GM19240 (cell line): ENCODE data around the gene GIMAP1.
"Not testable (repeated sequence)": the region's sequence is repeated elsewhere in the genome, so short reads cannot be mapped to it uniquely, and the experiment has no call there.

Experiments
- DNase-seq: peaks from one replicate; pipeline ENCODE4 v3.0.0; 2011; ENCODE audit warnings: low spot score; ENCODE audit not compliant: insufficient read length

GIMAP1 gene

DNA sequence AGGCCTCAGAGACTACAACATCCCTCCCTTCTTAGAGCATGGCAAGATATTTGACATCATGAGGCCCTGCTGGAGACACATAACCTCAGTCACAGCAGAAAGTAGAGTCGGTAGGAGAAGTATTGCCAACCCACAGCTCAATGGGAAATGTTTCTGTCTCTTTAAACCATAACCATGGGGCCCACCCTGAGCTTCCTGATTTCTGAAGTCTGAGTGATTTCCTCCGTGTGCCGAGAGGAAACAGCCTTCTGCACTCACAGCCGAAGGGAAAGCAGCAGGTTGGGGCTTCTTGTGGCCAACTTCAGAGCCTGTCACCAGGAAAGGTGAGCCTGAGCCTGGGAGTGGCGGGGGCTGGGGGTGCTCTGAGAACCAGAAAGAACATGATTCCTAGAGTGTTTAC is at the start of gene GIMAP1:
Gene GIMAP1, plus strand, starts transcription at position 246 of the 400 bp plus-strand sequence. CDS start 2,435 bp downstream, outside the sequence.
- DNase-seq = peak; percentile 24

GRCh38 chr7:150668472-150668911 is 47.9 kb upstream of the GIMAP1 start:
- no peak for DNase-seq

- no peak for DNase-seq
Measured at GRCh38 chr7:150668977-150669376, 47.4 kb upstream of the GIMAP1 start.

DNA sequence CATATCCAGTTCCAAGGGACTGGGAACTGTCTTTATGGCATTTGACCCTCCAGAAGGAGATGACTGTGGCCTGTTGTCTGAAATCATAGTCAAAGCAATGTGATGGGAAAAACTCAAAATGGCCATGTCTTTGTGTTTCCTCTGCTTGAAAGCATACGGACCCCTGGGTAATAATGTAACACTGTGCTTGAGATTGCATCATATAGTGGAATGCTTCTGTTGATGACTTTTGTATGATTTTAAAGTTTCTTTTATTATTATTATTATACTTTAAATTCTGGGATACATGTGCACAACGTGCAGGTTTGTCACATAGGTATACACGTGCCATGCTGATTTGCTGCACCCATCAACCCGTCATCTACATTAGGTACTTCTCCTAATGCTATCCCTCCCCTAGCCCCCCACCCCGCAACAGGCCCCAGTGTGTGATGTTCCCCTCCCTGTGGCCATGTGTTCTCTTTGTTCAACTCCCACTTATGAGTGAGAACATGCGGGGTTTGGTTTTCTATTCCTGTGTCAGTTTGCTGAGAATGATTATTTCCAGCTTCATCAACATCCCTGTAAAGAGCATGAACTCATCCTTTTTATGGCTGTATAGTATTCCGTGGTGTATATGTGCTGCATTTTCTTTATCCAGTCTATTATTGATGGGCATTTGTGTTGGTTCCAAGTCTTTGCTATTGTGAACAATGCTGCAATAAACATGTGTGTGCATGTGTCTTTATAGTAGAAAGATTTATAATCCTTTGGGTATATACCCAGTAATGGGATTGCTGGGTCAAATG is 44.4 kb upstream of the GIMAP1 start:
- not testable (repeated sequence) for DNase-seq

GRCh38 chr7:150675714-150676113 is 40.7 kb upstream of the GIMAP1 start:
- DNase-seq = no peak

DNA sequence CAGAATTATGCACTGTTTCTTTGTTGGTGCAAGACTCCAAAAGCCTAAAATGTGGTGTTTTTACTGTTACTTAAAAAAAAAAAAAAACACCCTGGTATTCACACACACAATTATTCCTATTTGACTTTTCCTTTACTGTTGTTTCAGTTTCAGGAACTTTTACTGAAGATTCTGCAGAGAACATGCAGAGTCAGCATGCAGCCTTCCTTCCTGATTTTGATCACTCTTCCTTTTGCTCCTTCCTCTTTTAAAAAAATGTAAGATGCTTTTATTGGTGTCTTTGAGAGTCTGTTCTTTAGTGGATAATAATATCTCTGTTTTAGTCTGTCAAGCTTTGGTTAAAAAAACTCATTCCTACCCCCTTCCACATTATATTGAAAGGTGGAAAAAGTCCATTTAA is 40.1 kb upstream of the GIMAP1 start:
- not testable (repeated sequence) for DNase-seq

GRCh38 chr7:150676854-150677253 is 39.6 kb upstream of the GIMAP1 start:
- DNase-seq = not testable (repeated sequence)

- DNase-seq = not testable (repeated sequence)
Measured at GRCh38 chr7:150678601-150679000, 37.8 kb upstream of the GIMAP1 start.

DNA sequence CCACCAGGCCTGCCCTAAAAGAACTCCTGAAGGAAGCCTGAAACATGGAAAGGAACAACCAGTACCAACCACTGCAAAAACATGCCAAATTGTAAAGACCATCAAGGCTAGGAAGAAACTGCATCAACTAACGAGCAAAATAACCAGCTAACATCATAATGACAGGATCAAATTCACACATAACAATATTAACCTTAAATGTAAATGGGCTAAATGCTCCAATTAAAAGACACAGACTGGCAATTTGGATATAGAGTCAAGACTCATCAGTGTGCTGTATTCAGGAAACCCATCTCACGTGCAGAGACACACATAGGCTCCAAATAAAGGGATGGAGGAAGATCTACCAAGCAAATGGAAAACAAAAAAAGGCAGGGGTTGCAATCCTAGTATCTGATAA is 36.0 kb upstream of the GIMAP1 start:
- DNase-seq = not testable (repeated sequence)

GRCh38 chr7:150685219-150686029 is 31.0 kb upstream of the GIMAP1 start, which contains the start of gene GIMAP2:
Gene GIMAP2, plus strand, starts transcription at chr7:150685706. Its CDS starts 1,354 bp downstream, at chr7:150687060.
- DNase-seq = no peak

DNA sequence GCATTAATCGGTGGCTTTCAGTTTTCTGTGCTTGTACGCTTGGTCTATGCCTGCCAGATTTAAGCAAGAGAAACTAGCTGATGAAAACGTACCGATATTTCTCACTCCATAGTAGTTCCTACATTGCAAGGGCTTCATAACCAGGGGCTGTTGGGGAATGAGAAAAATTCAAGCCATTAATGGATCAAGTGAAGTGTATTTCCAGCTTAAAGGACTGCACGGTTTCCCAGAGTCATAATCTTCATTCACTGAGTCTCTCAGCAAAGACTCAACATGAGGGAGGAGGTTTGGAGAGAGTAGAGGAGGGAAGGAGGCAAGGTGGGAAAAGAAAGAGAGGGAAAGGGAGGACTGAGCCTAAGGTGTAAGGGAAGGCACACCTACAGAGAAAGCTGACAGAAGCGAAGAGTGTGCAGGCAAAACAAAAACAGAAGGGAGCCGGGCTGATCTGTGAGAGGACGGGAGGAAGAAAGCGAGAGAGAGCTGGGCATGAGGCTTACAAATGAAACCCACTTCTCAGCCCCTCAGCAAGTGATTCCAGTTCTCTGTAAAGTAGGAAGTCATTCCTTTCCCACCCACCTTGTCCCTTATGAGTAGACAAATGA is 30.3 kb upstream of the GIMAP1 start:
- no peak for DNase-seq

DNA sequence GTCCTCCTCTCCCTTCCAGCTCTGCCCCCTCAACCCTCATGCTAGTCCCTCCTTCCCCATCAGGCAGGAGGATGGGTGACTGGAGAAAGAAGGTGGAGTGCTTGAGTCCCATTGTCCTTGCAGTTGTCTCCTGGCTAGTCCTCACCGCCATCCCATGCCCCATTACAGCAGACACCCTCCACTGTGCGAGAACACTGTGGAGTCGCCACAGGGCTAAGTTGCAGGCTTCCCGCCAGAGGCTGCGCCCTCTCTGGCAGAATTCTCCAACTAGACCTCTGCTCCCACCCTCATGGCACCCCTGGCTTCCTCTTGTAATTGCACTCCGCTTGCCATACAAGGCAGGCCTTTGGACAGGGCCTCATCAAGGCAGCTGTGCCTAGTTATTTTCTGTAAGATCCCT is 27.8 kb upstream of the GIMAP1 start:
- no peak for DNase-seq

GRCh38 chr7:150695654-150696053 is 20.8 kb upstream of the GIMAP1 start:
- DNase-seq = no peak

DNA sequence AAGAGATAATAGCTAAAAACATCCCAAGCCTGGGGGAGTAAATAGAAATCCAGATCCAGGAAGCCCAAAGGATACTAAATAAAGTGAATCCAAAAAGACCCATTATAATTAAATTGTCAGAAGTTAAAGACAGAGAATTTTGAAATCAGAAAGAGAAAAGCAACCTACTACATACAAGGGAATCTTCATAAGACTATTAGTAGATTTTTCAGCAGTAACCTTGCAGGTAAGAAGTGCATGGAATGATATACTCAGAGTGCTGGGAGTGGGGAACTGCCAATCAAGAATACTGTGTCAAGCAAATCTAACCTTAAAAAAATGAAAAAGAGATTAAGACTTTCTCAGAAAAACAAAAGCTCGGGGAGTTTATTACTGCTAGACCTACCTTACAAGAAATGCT is 13.2 kb upstream of the GIMAP1 start:
- DNase-seq = no peak

- no peak for DNase-seq
Measured at GRCh38 chr7:150715293-150715692, 1.1 kb upstream of the GIMAP1 start.

GRCh38 chr7:150715738-150716137 is 675 bp upstream of the GIMAP1 start:
- DNase-seq = no peak

GRCh38 chr7:150716939-150717338 is 526 bp downstream of the GIMAP1 start:
- no peak for DNase-seq

GRCh38 chr7:150717814-150718420 is 1.5 kb downstream of the GIMAP1 start:
- no peak for DNase-seq

GRCh38 chr7:150719436-150719835 is 3.0 kb downstream of the GIMAP1 start:
- DNase-seq = no peak

DNA sequence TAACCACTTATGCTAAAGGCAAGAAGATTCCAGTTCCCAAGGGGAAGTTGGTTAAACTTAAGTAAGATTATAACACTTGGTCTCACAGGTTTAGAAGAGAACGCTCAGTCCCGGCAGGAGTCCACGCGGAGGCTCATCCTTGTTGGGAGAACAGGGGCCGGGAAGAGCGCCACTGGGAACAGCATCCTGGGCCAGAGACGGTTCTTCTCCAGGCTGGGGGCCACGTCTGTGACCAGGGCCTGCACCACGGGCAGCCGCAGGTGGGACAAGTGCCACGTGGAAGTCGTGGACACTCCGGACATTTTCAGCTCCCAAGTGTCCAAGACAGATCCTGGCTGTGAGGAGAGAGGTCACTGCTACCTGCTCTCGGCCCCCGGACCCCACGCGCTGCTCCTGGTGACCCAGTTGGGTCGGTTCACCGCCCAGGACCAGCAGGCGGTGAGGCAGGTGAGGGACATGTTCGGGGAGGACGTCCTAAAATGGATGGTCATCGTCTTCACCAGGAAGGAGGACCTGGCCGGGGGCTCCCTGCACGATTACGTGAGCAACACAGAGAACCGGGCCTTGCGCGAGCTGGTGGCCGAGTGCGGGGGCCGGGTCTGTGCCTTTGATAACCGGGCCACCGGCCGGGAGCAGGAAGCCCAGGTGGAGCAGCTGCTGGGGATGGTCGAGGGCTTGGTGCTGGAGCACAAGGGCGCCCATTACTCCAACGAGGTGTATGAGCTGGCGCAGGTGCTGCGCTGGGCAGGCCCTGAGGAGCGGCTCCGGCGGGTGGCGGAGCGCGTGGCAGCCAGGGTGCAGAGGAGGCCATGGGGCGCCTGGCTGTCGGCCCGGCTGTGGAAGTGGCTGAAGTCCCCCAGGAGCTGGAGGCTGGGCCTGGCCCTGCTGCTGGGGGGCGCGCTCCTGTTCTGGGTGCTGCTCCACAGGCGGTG is 3.8 kb downstream of the GIMAP1 start:
- no peak for DNase-seq
